GM18861 (cell line): ENCODE data around the gene RUVBL1.
A peak's percentile ranks its signal among the peaks of the same experiment; 100 is the strongest.

Experiments used
- ATAC-seq: cut with Tn5 transposase; IDR thresholded peaks from one replicate; pipeline ENCODE4 v1.9.1; 2021; ENCODE audit not compliant: unreplicated experiment

RUVBL1 gene

GRCh38 chr3:128070898-128071591 lies 52.6 kb downstream of the RUVBL1 start:
- no peak for ATAC-seq

GRCh38 chr3:128069271-128069670 lies 54.3 kb downstream of the RUVBL1 start:
- ATAC-seq: no peak

DNA sequence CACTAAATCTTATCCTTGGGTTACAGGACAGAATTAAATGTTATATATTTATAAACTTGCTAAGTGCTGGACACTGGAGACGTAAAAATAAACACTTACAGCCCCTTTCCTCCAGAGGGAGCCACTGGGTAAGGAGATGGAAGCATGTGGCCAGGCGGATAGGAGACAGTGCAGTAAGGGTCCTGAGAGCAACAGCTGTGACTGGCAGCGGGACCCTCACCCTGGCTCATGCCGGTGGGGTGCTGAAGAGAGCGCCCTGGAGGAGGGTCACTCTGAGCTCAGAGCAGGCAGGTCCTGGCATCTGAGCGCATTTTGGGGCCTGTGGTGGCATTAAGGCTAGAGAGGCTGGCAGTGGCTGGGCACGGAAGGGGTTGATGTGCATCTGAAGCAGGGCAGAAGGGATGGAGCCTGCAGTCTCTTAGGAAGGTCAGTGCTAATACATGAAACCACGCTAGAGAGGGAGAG lies 55.4 kb downstream of the RUVBL1 start:
- ATAC-seq: no peak

GRCh38 chr3:128067489-128067888 lies 56.1 kb downstream of the RUVBL1 start:
- ATAC-seq: no peak

DNA sequence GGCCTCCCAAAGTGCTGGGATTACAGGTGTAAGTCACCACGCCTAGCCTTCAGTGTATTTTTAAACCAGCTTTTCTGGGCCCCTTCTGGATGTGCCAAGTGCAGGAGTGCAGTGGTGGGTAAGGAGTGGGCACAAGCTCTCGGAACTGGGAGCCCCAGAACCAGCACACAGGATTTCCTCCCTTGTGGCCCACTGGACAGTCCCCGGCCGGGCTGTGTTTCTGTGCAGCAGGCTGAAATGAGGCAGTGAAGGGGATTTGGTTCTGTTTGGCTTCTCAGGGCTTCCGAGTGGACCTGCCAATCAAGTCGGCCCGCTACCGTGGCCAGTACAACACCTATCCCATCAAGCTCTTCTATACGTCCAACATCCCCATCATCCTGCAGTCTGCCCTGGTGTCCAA lies 56.9 kb downstream of the RUVBL1 start:
- ATAC-seq: no peak

GRCh38 chr3:128066114-128066513 lies 57.5 kb downstream of the RUVBL1 start:
- ATAC-seq: no peak

DNA sequence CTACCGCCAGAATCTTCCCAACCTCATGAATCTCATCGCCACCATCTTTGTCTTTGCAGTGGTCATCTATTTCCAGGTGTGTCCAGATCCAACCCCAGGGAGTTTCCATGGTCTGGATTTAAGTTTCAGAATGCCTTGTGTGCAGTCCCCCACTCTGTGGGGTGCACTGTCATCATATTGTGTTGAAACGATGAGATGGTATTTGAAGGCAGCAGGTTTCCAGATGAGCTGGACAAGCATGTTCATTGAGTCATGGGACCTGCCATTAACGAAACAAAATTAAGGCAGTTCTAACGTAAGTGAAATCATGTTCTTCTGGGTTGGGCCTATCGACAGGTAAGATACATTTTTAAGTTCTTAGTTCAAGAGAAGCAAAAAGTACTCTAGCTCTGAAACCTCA lies 58.6 kb downstream of the RUVBL1 start:
- no peak for ATAC-seq

GRCh38 chr3:128063865-128064264 lies 59.7 kb downstream of the RUVBL1 start:
- no peak for ATAC-seq

DNA sequence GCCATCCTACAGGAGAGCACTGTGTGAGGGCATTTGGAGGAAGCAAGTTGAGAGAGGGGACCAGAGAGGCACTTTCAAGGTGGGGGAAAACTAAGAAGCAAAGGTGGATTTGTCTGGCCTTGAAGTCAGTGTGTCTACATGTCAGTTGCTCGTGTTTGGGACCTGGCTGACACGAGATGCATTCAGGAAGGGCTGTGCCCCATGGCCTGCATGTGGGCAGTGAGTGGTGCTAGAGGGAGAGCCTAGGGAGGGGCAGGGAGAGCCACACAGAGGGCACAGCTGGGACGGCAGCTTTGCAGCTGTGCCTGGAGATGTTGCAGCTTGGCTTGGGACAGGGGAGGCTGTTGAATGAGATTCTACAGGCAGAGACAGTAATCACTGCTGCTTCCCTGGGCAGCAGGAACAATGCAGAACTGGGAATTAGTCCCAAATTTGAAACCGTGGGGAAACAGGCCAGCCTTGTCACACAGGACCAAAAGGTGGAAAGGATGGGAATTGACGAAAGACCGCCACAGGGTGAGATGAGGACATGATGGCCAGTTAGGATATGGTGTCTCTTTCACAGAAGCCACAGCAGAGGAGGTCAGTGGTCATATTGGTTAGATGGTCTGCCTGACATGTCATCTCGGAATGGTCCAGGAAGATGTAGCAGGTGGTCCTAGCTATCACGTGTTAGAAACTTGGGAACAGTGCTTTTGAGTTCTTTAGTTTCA lies 61.4 kb downstream of the RUVBL1 start:
- no peak for ATAC-seq

GRCh38 chr3:128060473-128061381 lies 62.9 kb downstream of the RUVBL1 start:
- no peak for ATAC-seq

- ATAC-seq: no peak
Measured at GRCh38 chr3:128056258-128056657, 67.4 kb downstream of the RUVBL1 start.

DNA sequence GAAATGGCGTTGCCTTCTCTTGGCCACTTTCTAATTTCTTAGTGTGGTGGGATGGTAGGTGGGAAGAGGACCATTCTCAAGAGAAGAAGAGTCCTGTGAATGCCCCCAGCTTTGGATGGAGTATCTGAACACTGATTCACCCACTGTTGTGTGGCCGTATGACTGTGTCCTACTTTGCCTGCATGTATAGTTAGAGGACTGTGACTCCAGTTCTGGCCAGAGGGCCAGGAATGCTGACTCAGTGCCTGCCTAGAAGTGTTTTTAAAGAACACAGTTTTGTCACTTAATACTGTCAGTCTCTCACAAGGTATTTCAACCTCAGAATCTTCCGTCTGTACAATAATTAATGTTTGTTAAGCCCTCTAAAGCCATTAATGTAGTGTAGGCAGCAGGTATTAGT lies 69.2 kb downstream of the RUVBL1 start:
- no peak for ATAC-seq

DNA sequence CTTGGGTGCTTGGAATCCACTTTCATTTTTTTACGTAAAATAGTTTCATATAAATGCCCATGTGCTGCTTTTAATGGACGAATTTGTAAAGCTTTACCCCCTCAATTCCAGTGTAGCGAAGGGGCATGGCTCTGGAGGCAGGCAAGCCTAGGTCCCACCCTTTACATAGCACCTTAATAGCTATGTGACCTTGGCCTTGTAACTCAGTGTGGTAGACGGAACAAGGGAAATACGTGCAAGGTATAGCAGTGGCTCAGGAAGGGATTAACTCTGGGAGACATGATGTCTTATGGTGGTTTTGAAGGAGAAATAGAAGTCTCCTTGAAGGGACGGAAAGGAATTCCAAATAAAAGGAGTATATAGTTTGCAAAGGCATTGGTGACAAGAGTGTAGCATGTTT lies 70.0 kb downstream of the RUVBL1 start:
- no peak for ATAC-seq

DNA sequence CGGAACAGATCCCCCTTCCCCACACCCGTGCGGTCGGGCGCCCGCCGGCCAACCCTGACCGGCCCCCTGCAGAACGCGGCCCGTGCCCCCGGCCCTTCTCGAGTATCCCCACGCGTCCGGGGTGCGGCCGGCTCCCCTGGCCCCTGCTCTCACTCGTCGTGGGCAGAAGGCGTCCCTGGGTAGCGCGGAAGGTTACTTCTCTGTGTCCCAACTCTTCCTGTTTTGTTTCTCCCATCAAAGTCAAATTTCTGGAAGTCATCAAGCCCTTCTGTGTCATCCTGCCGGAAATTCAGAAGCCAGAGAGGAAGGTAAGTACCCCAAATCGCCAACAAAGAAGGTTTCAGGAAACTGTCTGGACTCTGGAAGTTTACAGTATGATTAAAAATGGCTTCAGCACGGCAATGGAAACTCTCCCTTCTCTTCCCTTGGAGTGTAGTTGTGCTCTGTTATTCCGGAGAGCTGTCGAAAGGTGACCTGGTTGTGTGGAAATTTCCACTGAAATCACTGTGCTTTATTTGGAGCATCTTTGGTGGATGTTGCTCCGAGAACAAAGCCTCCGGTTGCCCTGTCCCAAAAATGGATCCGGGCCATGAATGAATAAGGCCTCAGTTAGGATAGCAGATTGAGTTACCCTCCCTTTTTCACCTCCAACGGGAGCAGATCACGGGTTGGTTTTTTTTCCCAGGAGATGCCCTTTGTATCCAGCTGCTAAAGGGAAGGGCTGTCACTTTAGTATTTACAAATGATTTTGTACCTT lies 70.8 kb downstream of the RUVBL1 start:
- ATAC-seq: no peak

DNA sequence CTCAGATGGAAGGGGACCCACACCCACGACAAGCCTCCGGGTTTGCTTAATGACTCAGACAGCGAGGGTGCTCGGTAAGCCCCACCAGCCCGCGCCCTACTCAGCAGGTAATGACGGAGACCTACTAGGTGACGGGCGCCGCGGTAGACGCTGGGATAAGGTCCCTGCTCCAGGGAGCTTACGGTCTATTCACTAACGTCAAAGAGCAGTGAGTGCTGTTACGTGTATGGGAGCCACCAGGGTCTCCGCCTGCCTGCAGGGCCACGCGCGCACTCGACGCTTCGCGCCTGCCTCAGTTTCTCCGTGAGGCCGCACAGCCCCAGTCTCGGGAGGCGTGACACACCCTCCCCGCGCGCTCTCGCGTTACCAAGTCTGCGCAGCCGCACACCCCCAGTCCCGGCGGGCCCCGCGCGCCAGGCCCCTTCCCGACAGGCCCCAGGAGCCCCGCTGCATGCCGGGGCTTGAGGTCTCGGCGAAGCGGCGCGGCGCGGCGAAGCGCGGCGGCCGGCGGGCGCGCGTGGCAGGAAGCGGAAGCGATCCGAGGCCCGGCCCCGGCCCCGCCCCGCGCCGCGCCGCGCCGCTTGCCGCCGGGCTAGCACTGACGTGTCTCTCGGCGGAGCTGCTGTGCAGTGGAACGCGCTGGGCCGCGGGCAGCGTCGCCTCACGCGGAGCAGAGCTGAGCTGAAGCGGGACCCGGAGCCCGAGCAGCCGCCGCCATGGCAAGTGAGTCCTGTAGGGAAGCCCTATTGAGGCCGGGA lies 71.6 kb downstream of the RUVBL1 start, which contains the start of gene SEC61A1:
Gene SEC61A1 (plus strand): TSS at position 601 of the 758 bp plus-strand sequence. CDS start 116 bp downstream, at position 717.
- peak; percentile 84 for ATAC-seq

GRCh38 chr3:128051459-128051836 lies 72.2 kb downstream of the RUVBL1 start:
- no peak for ATAC-seq

- ATAC-seq: no peak
Measured at GRCh38 chr3:128050597-128050996, 73.0 kb downstream of the RUVBL1 start.

GRCh38 chr3:128041344-128041743 lies 82.3 kb downstream of the RUVBL1 start:
- no peak for ATAC-seq

- ATAC-seq: no peak
Measured at GRCh38 chr3:128040660-128041059, 83.0 kb downstream of the RUVBL1 start.

GRCh38 chr3:128040041-128040440 lies 83.6 kb downstream of the RUVBL1 start:
- no peak for ATAC-seq
